Ovary (tissue), 3 donors: ENCODE results near the gene TREML4.
"Not testable (repeated sequence)": the region's sequence is repeated elsewhere in the genome, so short reads cannot be mapped to it uniquely, and the experiment has no call there.

Experiments used
- POLR2A ChIP-seq: fragments of 450-650 bp; IDR thresholded peaks from one replicate; pipeline ENCODE4 v1.6.1; 2017; ENCODE audit warnings: antibody characterized with exemption, mild to moderate bottlenecking, moderate library complexity
- TF ChIP-seq, protein P1 (sequence below), 3 donors: fragments of 450-650 bp in 2 of 3; fragments of 200-600 bp in 1 of 3; IDR thresholded peaks; one replicate each; pipeline versions ENCODE4 v1.5.1 to v1.8.0; 2016 to 2022; ENCODE audit warnings: antibody characterized with exemption in 3 of 3, mild to moderate bottlenecking in 1 of 3
- donor health status: DM: no; HTN: no; CAD: no.

DNA sequence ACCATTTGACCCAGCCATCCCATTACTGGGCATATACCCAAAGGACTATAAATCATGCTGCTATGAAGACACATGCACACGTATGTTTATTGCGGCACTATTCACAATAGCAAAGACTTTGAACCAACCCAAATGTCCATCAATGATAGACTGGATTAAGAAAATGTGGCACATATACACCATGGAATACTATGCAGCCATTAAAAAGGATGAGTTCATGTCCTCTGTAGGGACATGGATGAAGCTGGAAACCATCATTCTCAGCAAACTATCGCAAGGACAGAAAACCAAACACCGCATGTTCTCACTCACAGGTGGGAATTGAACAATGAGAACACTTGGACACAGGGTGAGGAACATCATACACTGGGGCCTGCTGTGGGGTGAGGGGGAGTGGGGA, 18.4 kb downstream of the TREML4 start:
- TF ChIP-seq, protein P1, sequence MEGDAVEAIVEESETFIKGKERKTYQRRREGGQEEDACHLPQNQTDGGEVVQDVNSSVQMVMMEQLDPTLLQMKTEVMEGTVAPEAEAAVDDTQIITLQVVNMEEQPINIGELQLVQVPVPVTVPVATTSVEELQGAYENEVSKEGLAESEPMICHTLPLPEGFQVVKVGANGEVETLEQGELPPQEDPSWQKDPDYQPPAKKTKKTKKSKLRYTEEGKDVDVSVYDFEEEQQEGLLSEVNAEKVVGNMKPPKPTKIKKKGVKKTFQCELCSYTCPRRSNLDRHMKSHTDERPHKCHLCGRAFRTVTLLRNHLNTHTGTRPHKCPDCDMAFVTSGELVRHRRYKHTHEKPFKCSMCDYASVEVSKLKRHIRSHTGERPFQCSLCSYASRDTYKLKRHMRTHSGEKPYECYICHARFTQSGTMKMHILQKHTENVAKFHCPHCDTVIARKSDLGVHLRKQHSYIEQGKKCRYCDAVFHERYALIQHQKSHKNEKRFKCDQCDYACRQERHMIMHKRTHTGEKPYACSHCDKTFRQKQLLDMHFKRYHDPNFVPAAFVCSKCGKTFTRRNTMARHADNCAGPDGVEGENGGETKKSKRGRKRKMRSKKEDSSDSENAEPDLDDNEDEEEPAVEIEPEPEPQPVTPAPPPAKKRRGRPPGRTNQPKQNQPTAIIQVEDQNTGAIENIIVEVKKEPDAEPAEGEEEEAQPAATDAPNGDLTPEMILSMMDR (IDR thresholded peaks at IDR 0.05) = not testable (repeated sequence)
- not testable (repeated sequence) for TF ChIP-seq POLR2A
